Measurements from ENCODE around the gene ENPP6. TPM values are rescaled to one million over a fixed set of nuclear protein-coding genes. Genes with fewer than 3 reads are reported as not detected.
"Not testable (repeated sequence)": the region's sequence is repeated elsewhere in the genome, so short reads cannot be mapped to it uniquely, and the experiment has no call there.

Gene ENPP6
- total RNA-seq, 4 donors from 2014 or later, result not detected

GRCh38 chr4:184058026-184058425, 159.6 kb downstream of the ENPP6 start:
- no peaks in the 10 kb centered on the region for H3K4me1 ChIP-seq
- TF ChIP-seq POLR2A (IDR thresholded peaks at IDR 0.05), result no peak
- TF ChIP-seq EP300 (IDR thresholded peaks at IDR 0.05), result no peak
- no peak for TF ChIP-seq POLR2AphosphoS5 (IDR thresholded peaks at IDR 0.05)
- no peak for TF ChIP-seq CTCF (IDR thresholded peaks at IDR 0.05)
- H3K27ac ChIP-seq, result no peak overlapping the region
- H3K9me3 ChIP-seq, result no peaks in the 10 kb centered on the region
- no peak overlapping the region for H3K4me3 ChIP-seq
- H3K27me3 ChIP-seq, result no peaks in the 10 kb centered on the region
- WGBS, result 76% methylated on average over 6 of the region's 6 CpGs
- no peak for DNase-seq (ENCODE audit: low spot score in 2 of 2)
- H3K36me3 ChIP-seq, result no peaks in the 10 kb centered on the region

- H3K9me3 ChIP-seq, result no peaks in the 10 kb centered on the region
- TF ChIP-seq EP300 (IDR thresholded peaks at IDR 0.05), result no peak
- TF ChIP-seq POLR2A (IDR thresholded peaks at IDR 0.05), result no peak
- TF ChIP-seq CTCF (IDR thresholded peaks at IDR 0.05), result no peak
- no peak for TF ChIP-seq POLR2AphosphoS5 (IDR thresholded peaks at IDR 0.05)
These were observed 160.8 kb downstream of the ENPP6 start for GRCh38 chr4:184056877-184057276.

GRCh38 chr4:184053434-184053833, 164.2 kb downstream of the ENPP6 start:
- H3K27ac ChIP-seq, result no peak overlapping the region
- no peak overlapping the region for H3K4me3 ChIP-seq
- no peak for TF ChIP-seq CTCF (IDR thresholded peaks at IDR 0.05)
- no peak for TF ChIP-seq EP300 (IDR thresholded peaks at IDR 0.05)
- no peak for TF ChIP-seq POLR2A (IDR thresholded peaks at IDR 0.05)
- no peaks in the 10 kb centered on the region for H3K4me1 ChIP-seq
- 56% methylated on average over 5 of the region's 5 CpGs for WGBS
- no peaks in the 10 kb centered on the region for H3K9me3 ChIP-seq
- DNase-seq (ENCODE audit: low spot score in 2 of 2), result no peak
- H3K27me3 ChIP-seq, result no peaks in the 10 kb centered on the region
- H3K36me3 ChIP-seq, result no peaks in the 10 kb centered on the region

More at GRCh38 chr4:184056877-184057276, 160.8 kb downstream of the ENPP6 start:
- Histone ChIP-seq H3K4me1 (no peaks in the 10 kb centered on the region), H3K27me3 (no peaks in the 10 kb centered on the region), H3K27ac (no peak overlapping the region), H3K4me3 (no peak overlapping the region), H3K36me3 (no peaks in the 10 kb centered on the region)
- WGBS, result 86% methylated on average over 14 of the region's 14 CpGs
- DNase-seq (ENCODE audit: low spot score in 2 of 2), result no peak

GRCh38 chr4:184052616-184053015, 165.1 kb downstream of the ENPP6 start:
- Histone ChIP-seq H3K9me3 (peaks cover 1% of the 10 kb centered on the region), H3K36me3 (no peaks in the 10 kb centered on the region), H3K4me3 (no peak overlapping the region), H3K27me3 (no peaks in the 10 kb centered on the region), H3K4me1 (no peaks in the 10 kb centered on the region), H3K27ac (no peak overlapping the region)
- WGBS, result 90% methylated on average over 2 of the region's 2 CpGs
- DNase-seq (ENCODE audit: low spot score in 2 of 2), result no peak
- TF ChIP-seq POLR2AphosphoS5 (IDR thresholded peaks at IDR 0.05) (no peak), CTCF (IDR thresholded peaks at IDR 0.05) (no peak), POLR2A (IDR thresholded peaks at IDR 0.05) (no peak), EP300 (IDR thresholded peaks at IDR 0.05) (no peak)

GRCh38 chr4:184051262-184051661, 166.4 kb downstream of the ENPP6 start:
- H3K9me3 ChIP-seq; H3K36me3 ChIP-seq; DNase-seq (ENCODE audit: low spot score in 2 of 2); H3K4me1 ChIP-seq; H3K27ac ChIP-seq; H3K27me3 ChIP-seq; H3K4me3 ChIP-seq: not testable (repeated sequence)
- 93% methylated on average over 4 of the region's 4 CpGs for WGBS

GRCh38 chr4:184046148-184046547, 171.5 kb downstream of the ENPP6 start:
- no peak for DNase-seq (ENCODE audit: low spot score in 2 of 2)
- Histone ChIP-seq H3K27me3 (no peaks in the 10 kb centered on the region), H3K4me1 (no peaks in the 10 kb centered on the region), H3K4me3 (no peak overlapping the region), H3K36me3 (no peaks in the 10 kb centered on the region), H3K27ac (no peak overlapping the region), H3K9me3 (peaks cover 15% of the 10 kb centered on the region)
- WGBS, result 93% methylated on average over 1 of the region's 1 CpG
- TF ChIP-seq EP300 (IDR thresholded peaks at IDR 0.05) (no peak), POLR2AphosphoS5 (IDR thresholded peaks at IDR 0.05) (no peak), POLR2A (IDR thresholded peaks at IDR 0.05) (no peak), CTCF (IDR thresholded peaks at IDR 0.05) (no peak)
